ENCODE measurements around the gene GALNT9.
"Not testable (repeated sequence)": the region's sequence is repeated elsewhere in the genome, so short reads cannot be mapped to it uniquely, and the experiment has no call there.

The GALNT9 gene

DNA sequence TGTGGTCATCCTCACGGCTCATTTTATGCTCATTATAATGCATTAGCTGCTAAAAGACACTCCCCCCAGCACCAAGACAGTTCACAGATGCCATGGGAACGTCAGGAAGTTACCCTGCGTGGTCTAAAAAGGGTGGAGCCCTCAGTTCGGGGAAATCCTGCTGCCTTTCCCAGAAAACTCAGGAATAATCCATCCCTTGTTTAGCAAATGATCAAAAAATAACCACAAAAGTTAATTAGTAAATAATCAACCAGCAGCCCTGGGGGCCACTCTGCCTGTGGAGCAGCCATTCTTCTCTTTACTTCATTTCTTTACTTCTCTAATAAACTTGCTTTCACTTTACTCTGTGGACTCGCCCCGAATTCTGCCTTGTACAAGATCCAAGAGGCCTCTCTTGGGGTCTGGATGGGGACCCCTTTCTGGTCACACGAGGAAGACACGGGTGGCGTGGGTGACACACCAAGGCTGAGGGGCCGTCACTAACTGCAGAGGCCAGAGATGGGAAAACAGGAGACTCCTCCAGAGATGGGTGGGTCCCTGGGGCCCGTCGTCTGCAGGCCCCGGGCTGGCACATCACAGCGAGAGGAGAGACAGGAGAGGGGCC, 119.7 kb downstream of the GALNT9 start:
- no peak for DNase-seq

DNA sequence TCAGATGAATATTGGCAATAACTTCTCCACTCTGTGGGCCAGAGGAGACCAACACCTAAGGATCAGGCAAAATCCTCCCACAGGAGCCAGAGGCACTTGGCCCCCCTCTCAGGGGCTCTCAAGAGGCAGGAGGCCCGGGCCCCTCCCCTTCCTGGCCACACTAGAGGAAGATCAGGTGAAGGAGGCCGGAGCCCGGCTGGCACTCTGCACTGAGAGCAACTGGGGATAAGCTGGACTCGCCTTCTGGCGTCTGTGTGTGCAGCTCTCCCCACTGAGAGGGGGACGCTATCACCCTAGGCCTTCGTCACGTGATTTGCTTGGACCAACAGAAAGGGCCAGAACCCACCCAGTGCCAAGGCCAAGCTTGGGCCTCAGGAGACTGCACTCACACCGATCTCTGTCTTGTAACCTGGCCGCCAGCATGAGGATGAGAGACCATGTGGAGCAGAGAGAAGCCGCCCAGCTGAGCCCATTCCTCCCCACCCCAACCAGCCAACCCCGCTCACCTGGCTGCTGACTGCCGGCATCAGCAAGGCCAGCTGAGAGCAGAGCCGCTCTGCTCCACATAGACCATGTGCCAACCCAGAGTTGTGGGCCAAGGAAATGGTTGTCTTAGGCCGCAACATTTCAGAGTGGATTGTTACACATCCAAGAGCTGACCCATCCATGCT, 121.1 kb downstream of the GALNT9 start:
- no peak for DNase-seq

- no peak for DNase-seq
These were observed 122.2 kb downstream of the GALNT9 start for GRCh38 chr12:132207083-132207775.

DNA sequence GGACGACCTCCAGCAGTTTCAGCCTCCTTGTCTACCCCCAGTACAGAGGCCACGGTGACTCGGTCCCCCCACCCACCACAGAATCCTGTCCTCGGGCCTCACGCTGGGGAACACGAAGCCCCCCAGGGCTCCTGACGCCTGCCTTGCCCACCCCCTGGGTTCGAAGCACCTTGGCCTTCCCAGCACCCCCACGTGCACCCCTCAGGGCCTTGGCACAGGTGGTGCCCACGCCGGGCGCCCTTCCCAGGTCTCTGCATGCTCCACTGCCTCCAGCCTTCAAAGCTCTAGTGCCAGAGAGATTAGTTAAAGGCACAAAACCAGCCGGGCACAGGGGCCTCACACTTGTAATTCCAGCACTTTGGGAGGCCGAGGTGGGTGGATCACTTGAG, 123.3 kb downstream of the GALNT9 start:
- no peak for DNase-seq

DNA sequence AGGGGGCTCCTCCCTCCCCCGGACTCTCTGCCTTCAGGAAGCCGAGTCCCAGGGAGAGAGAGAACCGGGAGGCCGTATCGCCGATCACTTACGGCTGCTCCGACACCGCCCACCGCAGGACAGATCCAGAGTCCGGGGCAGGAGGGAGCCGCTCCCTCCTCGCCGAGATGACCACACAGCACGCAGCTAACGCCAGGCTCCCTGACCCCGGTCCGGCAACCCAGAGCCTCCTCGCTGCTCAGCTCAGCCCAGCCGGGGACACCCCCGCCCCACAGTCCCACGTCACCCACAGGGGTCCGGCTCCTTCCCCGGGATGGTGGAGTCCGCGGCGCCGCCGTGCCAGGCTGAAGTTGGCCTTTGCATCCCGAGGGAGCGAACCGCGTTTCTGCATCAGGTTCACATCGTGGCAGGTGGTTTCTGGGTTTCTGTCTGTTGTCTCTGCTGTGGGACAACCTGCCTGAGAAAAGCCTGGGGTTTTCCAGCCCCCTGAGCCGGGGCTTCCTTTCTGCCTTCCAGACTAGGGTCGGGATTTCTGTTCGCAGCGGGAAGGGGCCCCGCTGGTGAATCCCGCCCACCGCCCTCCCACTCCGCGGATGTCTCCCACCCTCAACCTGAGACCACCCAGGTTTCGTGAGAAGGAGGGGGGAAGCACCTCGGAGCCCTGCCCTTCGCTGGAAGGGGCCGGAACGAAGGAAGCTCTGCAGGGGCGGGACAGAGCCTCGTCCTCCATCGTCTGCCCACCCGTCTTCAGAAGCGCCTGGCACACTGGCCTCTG, 123.9 kb downstream of the GALNT9 start:
- no peak for DNase-seq

DNA sequence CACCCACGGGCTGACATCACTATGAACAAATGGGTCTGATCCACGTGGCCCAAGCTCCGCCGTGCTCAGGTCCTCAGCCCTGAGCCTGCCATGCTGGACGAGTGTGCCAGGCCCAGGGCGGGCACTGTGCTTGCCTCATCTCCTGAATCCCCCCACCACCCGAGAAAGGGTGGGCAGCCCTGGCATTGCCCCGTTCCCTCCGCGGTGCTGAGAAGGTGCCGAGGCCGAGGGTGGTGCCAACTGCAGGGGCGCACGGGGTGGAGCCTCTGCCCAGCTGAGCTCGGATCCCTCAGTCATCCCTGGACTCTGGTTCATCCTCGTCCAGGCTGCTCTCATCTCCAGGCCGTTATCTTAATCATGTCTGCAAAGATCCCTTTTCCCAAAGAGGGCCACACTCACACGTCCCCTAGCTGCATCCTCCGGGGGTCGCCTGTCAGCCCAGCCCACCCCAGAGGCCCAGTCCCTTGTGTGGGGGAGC, 124.6 kb downstream of the GALNT9 start:
- no peak for DNase-seq

GRCh38 chr12:132204063-132204792, 125.2 kb downstream of the GALNT9 start:
- DNase-seq = no peak

DNA sequence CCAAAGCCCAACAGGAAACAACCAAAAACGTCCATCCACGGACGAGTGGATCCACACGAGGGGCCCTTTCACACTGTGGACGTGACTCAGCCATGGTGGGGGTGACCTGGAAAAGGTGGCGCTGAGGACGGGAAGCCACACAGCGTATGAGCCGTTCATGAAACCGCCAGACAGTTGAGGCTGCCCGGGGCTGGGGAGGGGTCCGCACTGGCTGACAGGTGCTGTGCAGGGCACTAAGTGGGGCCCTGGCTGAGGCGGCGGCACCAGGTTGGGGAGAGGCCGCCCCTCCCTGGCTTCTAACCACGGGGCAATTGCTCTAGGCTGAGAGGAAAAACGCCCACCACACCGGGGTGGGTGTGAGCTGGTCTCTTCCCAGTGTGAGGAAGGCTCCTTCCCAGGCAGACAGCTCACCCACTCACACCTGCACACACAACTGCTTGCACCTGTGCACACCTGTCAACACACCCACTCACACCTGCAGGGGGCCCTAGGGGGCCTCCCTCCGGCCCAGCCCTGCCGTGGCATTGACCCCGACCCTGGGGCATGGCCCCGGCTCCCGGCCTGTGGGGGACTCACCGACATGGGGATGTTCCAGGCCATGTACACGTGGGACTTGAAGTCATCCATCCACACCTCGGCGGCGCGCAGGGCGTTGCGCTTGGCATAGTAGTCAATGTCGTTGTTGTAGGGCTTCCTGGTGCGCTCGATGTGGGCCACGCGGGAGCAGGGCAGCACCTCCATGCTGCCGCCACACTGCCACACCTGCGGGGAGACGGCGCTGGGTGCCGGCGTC, 126.3 kb downstream of the GALNT9 start:
- DNase-seq = no peak

DNA sequence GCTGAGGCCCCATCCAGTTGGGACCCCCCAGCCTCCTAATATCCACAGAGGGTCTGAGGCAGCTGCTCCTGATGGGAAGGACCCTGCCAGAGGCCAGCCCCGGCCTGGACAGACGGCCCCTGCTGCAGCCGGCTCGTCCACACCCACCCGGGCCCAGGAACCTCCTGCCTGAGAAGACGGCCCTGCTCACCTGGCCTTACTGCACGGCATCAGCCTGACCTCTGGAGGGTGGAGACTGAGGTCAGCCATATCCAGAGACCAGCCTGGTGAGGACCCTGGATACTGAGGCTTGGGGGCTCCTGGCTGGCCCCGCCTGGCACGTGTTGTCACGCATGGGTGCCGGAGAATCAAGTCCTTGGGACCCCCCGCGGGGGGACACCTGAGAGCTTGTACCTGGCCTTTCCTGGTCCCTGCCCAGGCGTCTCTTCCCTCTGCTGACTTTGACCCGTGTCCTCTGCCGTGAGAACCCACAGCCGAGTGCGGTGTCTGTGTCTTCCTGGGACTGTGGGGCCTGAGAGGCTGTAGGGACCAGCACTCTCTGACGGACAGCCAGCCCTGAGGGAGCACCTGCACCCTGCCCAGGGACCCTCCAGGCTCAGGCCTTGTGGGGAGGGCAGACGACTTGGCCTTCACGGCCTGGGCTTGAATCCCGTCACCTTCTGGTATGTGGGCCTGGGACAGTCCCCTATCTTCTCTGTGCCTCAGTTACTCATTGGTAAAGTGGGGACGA, 127.8 kb downstream of the GALNT9 start:
- no peak for DNase-seq

DNA sequence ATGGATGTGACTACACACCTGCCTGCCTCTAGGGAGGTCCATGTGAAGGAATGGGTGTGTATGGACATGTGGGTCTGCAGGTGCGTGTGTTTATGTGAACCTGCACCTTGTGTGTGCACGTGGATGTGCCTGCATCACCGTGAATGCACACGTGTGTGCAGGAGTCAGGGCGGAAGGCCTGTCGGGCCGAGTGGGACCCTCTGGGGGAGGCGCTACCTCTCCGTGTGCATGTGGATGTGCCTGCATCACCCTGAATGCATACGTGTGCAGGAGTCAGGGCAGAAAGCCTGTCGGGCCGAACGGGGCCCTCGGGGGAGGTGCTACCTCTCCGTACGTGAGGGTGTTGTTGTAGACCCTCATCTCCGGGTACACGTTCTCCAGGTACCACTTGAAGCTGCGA, 128.6 kb downstream of the GALNT9 start:
- DNase-seq = no peak

GRCh38 chr12:132199526-132200319, 129.7 kb downstream of the GALNT9 start:
- no peak for DNase-seq

DNA sequence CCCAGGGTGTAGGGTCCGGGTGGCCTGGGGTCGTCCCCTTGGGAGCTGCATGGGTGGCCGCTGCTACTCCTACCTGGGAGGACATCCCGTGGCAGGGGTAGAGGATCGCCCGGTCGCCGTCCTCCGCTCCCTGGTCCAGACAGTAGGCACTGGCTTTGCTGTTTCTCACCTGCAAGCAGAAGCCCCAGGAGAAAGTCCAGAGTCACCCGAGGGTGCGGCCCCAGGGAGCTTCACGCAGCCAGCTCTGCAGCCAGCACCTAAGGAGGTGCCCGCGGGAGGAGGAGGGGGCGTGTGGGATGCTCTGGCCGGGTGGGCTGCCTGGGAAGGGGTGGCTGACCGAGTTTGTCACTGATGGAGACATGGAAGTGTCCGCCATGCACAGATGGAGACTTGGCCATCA, 130.3 kb downstream of the GALNT9 start:
- no peak for DNase-seq

GRCh38 chr12:132197581-132198354, 131.6 kb downstream of the GALNT9 start:
- DNase-seq = no peak

- DNase-seq = no peak
These were observed 132.5 kb downstream of the GALNT9 start for GRCh38 chr12:132196873-132197390.

GRCh38 chr12:132196038-132196872, 133.1 kb downstream of the GALNT9 start:
- DNase-seq = peak; percentile 57

DNA sequence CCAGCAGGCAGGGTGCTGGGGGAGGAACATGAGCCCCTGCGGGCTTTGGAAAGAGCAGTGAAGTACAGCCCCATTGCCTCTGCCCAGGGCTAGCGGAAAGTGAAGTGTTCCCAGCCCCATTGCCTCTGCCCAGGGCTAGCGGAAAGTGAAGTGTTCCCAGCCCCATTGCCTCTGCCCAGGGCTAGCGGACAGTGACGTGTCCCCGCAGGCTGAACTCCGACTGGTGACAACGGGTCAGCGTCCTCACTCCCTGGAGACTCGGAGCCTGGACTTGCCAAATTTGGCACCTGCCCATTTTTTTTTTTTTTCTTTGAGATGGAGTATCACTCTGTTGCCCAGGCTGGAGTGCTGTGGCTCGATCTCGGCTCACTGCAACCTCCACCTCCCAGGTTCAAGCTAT, 134.1 kb downstream of the GALNT9 start:
- not testable (repeated sequence) for DNase-seq

DNA sequence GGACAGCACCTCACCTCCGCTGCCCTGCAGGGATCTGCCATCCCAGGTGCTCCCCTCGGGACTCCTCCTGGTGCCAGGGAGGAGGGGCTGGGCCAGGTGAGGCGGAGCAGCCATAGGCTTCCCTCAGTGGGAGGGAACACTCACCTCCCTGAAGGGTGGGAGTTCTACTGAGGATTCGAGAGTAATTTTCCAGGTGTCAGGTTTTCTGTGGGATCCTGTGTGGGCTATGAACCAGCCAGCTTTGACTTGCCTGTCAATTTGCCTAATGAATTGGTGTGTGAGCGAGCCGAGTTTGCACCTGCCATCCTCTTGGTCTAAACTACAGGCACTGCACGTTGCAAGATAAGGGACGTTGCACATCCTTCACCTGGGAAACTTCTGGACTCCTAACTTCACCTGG, 134.8 kb downstream of the GALNT9 start:
- DNase-seq = no peak

DNA sequence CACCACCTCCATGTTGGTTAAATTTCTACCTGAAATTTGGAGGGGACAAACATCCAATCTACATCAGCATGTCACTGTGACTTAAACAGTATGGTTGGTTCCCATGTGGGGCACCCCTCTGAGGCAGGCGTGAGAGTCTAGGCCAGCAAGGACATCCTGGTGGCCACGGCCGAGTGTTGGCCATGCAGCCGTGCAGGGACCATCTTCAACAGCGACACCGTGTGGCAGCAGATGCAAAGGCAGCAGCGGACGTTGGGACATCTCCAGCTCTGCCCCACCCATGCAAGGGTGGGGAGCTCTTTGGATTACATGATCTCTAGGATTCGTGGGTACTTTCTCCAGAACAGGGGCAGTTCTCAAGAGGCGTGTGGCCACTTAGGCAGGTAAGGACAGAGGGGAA, 135.3 kb downstream of the GALNT9 start:
- DNase-seq = no peak
